H1 (cell line): Measurements from ENCODE around the gene S100P. TPM values are rescaled to one million over a fixed set of nuclear protein-coding genes. Genes with fewer than 3 reads are reported as not detected.

Source experiments
- TCF12 ChIP-seq: IDR thresholded peaks from 2 replicates; pipeline ENCODE4 v1.6.1; 2011; ENCODE audit warnings: low read depth, mild to moderate bottlenecking, low read length
- polyA plus RNA-seq, 7 experiments: library from polyadenylated mRNA; depleted of rRNA in 3 of 7; stranded (reverse) in 5 of 7; unstranded in 2 of 7; fragments of >200 nt in 5 of 7; fragments of 200-250 nt in 2 of 7; gene quantifications; 1 replicate in 5 of 7; 2 replicates in 1 of 7; 4 replicates in 1 of 7; pipeline versions ENCODE4 v1.2.1 to v1.2.3, GENCODE V29; 2011 to 2013; ENCODE audit warnings: missing spikeins in 2 of 7, mixed read lengths in 2 of 7
- total RNA-seq: library from RNA; stranded (reverse); fragmentation: NEBNext Ultra II Directional; extraction: Animal tissue kit (Norgen Biotek cat#: 25700); gene quantifications from 2 replicates; pipeline ENCODE4 v1.2.1, GENCODE V29; 2021

S100P gene
- total and polyA plus RNA-seq, 2 of the 8 experiments (the other 6 are each of a cell fraction or from before 2014, with no cell fraction given) = not detected

DNA sequence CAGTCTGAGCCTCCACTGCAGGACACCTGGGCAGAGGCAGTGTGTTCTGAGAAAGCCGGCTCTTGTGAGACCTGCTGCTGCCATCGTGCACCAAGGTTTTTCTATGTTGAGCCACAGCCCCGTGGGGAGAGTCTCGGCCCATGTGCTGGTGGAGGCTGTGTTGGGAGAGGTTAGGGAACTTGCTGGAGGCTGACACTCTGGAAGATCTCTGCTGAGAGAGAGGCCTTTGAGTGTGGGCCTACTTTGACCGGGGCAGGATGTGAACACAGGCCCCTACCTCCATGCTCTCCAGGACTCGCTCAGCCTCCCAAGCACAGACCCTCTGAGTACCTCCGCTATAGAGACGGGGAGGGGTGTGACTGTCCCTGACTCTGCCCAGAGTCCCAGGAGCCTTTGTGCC is 1.3 kb upstream of the S100P start (continued):
- no peak for TF ChIP-seq TCF12
